Naive thymus-derived CD8-positive, alpha-beta T cell (primary cell): Measurements from ENCODE around the gene RALGPS1. TPM values are rescaled to one million over a fixed set of nuclear protein-coding genes. Genes with fewer than 3 reads are reported as not detected.

Experiments used
- ATAC-seq, 2 donors: fragments of 150-1000 bp; cut with Tn5 transposase in 1 of 2; sonication (Bioruptor Pico), chemical (Tn5 transposase) in 1 of 2; 1 replicate in 1 of 2; 2 replicates in 1 of 2; pipeline ENCODE4 v1.10.0; 2021; ENCODE audit warnings: mild to moderate bottlenecking in 2 of 2, moderate library complexity in 2 of 2
- POLR2A ChIA-PET: fragments of 350-600 bp; sonication (Branson Sonifier 250); formaldehyde crosslinking; loops from one replicate; lab custom pipeline; 2021; ENCODE audit warnings: antibody characterized with exemption; lab: Charles Lee
- DNase-seq, 10 donors: peaks; one replicate each; pipeline versions ENCODE4 v3.0.0 to v3.0.0-alpha.2; 2020 to 2022
- H3K27ac Mint-ChIP-seq, 10 donors: one replicate each; pipeline ENCODE4 v1.8.0; 2020 to 2022; ENCODE audit warnings: mild to moderate bottlenecking in 10 of 10, mixed read lengths in 10 of 10, moderate library complexity in 4 of 10, inconsistent platforms in 1 of 10
- H3K27me3 Mint-ChIP-seq, 5 donors: one replicate each; pipeline ENCODE4 v1.8.0; 2021 to 2022; ENCODE audit warnings: mixed read lengths in 5 of 5
- H3K36me3 Mint-ChIP-seq, 3 donors: one replicate each; pipeline ENCODE4 v1.8.0; 2020 to 2022; ENCODE audit warnings: mixed read lengths in 3 of 3, mild to moderate bottlenecking in 2 of 3, inconsistent platforms in 1 of 3
- H3K4me1 Mint-ChIP-seq, 4 donors: one replicate each; pipeline ENCODE4 v1.8.0; 2021 to 2022; ENCODE audit warnings: mixed read lengths in 4 of 4
- H3K4me3 Mint-ChIP-seq, 10 donors: one replicate each; pipeline ENCODE4 v1.8.0; 2020 to 2022; ENCODE audit warnings: mild to moderate bottlenecking in 10 of 10, mixed read lengths in 10 of 10, moderate library complexity in 6 of 10, inconsistent platforms in 1 of 10
- H3K9me3 Mint-ChIP-seq, 9 donors: one replicate each; pipeline ENCODE4 v1.8.0; 2020 to 2022; ENCODE audit warnings: mixed read lengths in 9 of 9, mild to moderate bottlenecking in 3 of 9, inconsistent platforms in 1 of 9, moderate library complexity in 1 of 9
- polyA plus RNA-seq, 3 donors: library from polyadenylated mRNA; unstranded; fragments of 300-500 nt; fragmentation: Illumina TruSeq; gene quantifications; one replicate each; pipeline ENCODE4 v1.2.3, GENCODE V29; 2021
- total RNA-seq, 8 experiments: library from RNA in 2 of 8; stranded (reverse) in 2 of 8; gene quantifications; one replicate each; pipeline ENCODE4 v1.2.3 and lab custom pipeline; 2021 to 2026

RALGPS1 gene
- total and polyA plus RNA-seq, 5 experiments from 2014 or later, result 0.83 to 6.4 (median 1.8) TPM

- POLR2A ChIA-PET, result no interaction called here
- Mint-ChIP-seq H3K4me3 (no peak overlapping the region), H3K36me3 (peaks cover 0 to 3% (median 0%) of the 10 kb centered on the region in 3 donors)
These were observed 192.8 kb downstream of the RALGPS1 start for GRCh38 chr9:127107171-127107928.

DNA sequence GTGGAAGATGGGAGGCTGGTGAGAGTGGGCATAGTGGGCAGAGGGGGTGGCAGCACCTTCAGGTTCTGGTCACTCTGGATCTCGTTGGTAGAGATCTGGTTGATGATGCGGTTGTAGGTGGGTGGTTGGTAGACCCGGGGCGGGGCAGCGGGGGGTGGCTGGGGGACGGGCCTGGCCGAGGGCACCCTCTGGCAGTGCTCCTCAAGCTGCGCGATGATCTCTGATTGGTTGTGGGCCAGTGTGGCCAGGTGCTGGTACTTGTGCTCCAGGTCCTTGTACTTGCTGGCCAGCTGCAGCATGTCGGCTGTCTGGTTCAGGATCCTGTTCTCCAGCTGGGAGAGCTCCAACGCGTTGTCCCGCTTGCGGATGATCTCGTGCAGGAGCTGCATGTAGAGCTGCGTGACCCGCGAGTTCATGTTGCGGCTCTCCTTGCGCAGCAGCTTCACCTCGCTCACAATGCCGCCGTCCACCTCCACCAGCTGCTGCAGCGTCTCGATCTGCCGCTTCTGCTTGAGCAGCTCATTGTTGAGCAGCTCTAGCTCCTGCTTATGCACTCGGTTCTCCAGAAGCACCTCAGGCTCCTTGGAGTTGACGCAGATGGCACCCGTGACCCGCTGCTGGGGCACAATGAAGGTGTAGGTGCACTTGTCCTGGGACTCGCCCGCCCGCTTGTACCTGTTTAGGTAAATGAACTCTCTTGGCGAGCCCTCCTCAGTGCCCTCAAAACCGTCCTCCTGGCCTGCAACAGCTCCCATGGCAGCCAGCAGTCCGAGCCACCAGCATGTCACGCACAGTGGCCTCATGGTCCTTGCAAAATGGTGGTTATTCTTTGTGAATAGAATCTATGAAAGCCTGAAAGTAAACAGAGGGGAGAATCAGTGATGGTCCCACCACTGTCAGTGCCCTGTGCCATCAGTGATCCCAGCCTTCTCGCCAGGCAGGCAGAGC is 193.6 kb downstream of the RALGPS1 start:
- Mint-ChIP-seq H3K4me1 (peaks cover 0 to 7% (median 0%) of the 10 kb centered on the region in 4 donors), H3K36me3 (peaks cover 0 to 3% (median 0%) of the 10 kb centered on the region in 3 donors), H3K27me3 (peaks cover 0 to 16% (median 0%) of the 10 kb centered on the region in 5 donors), H3K27ac (peak overlapping the region in 3 of 10 donors; percentile 45 to 85 (median 83)), H3K9me3 (no peaks in the 10 kb centered on the region), H3K4me3 (no peak overlapping the region)
- POLR2A ChIA-PET, result interaction anchor here (0.6 kb wide), 1 partner anchor 273 kb away, joined by 3 read pairs; no protein-coding TSS in a partner anchor
- ATAC-seq (no peak), DNase-seq (peak in 1 of 10 donors; percentile 56)

More at GRCh38 chr9:127107171-127107928, 192.8 kb downstream of the RALGPS1 start:
- ATAC-seq, result no peak
- no peaks in the 10 kb centered on the region for H3K9me3 Mint-ChIP-seq
- peak in 1 of 10 donors; percentile 18 for DNase-seq
- no peak overlapping the region for H3K27ac Mint-ChIP-seq
- H3K27me3 Mint-ChIP-seq, result peaks cover 0 to 16% (median 0%) of the 10 kb centered on the region in 5 donors
- H3K4me1 Mint-ChIP-seq, result peaks cover 0 to 7% (median 0%) of the 10 kb centered on the region in 4 donors

- ATAC-seq (no peak), DNase-seq (no peak)
- H3K36me3 Mint-ChIP-seq, result peaks cover 0 to 4% (median 3%) of the 10 kb centered on the region in 3 donors
- H3K27me3 Mint-ChIP-seq, result peaks cover 0 to 16% (median 0%) of the 10 kb centered on the region in 5 donors
- H3K27ac Mint-ChIP-seq, result no peak overlapping the region
- no peak overlapping the region for H3K4me3 Mint-ChIP-seq
- POLR2A ChIA-PET, result no interaction called here
- peaks cover 0 to 7% (median 0%) of the 10 kb centered on the region in 4 donors for H3K4me1 Mint-ChIP-seq
- H3K9me3 Mint-ChIP-seq, result no peaks in the 10 kb centered on the region
These were observed 194.7 kb downstream of the RALGPS1 start for GRCh38 chr9:127109212-127109711.

GRCh38 chr9:127112056-127112455 is 197.5 kb downstream of the RALGPS1 start:
- POLR2A ChIA-PET, result no interaction called here
- no peak overlapping the region for H3K4me3 Mint-ChIP-seq
- DNase-seq (peak in 1 of 10 donors; percentile 50), ATAC-seq (no peak)
- no peak overlapping the region for H3K27ac Mint-ChIP-seq
- peaks cover 0 to 4% (median 3%) of the 10 kb centered on the region in 3 donors for H3K36me3 Mint-ChIP-seq
- H3K9me3 Mint-ChIP-seq, result no peaks in the 10 kb centered on the region
- peaks cover 0 to 16% (median 3%) of the 10 kb centered on the region in 5 donors for H3K27me3 Mint-ChIP-seq
- H3K4me1 Mint-ChIP-seq, result peaks cover 13 to 18% (median 16%) of the 10 kb centered on the region in 4 donors

DNA sequence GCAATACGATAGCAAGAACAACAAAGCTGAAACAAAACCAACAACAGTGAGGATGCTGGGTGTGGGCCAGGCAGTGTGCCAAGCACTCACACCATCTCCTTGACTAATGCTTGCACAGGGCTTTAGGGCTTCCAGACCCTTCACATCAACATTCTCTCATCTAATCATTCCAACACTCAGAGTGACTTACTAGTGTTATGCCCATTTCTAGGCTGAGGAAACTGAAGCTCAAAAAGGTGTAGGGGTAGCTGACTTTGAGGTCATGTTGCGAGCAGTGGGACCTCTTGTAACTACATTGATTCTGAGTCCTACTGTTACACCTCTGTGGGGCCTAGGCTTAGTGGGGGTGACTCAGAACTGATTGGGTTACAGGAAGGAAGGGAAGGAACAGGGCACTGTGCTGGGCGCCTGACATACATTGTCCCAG is 198.2 kb downstream of the RALGPS1 start:
- no peak overlapping the region for H3K27ac Mint-ChIP-seq
- DNase-seq, result no peak
- POLR2A ChIA-PET, result no interaction called here

DNA sequence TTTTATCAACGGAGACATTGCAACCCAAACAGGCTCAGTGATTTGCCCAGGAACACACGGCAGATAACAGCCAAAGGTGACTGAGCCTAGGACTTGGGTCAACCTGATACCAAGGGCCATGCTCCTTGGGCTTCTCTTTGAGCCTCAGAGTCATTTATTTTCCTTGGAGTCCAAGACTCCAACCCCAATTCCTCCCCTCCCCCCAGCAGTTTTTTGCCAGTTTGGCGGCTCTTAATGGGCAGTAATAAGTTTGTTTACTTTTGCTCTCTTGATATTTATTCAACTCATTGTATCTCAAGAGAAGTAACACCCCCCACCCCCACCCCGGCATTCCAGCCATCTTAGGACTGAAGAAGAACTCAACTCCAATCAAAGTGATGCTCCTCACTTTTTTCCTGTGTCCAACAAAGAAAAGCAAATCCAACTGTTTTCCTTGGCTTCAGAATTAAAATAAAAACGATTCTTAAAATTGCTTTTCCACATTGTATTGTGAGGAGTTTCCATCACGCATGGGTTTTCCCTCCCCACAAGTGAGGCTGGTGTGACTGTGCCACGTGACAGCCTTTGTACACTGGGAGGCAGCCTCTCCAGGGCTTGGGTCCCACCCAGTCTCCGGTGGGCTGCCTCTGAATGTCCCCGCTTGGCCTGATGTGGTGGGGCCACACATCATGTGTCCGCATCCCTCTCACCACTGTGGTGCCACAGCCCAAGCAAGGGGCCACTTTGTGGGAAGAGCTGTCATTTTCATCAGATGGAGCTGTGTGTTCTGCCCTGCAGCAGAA is 198.8 kb downstream of the RALGPS1 start:
- peaks cover 0 to 16% (median 8%) of the 10 kb centered on the region in 5 donors for H3K27me3 Mint-ChIP-seq
- DNase-seq (peak in 1 of 10 donors; percentile 19), ATAC-seq (no peak)
- peaks cover 0 to 7% (median 3%) of the 10 kb centered on the region in 3 donors for H3K36me3 Mint-ChIP-seq
- H3K9me3 Mint-ChIP-seq, result no peaks in the 10 kb centered on the region
- H3K4me1 Mint-ChIP-seq, result peaks cover 16 to 20% (median 17%) of the 10 kb centered on the region in 4 donors
- H3K4me3 Mint-ChIP-seq, result no peak overlapping the region
- H3K27ac Mint-ChIP-seq, result no peak overlapping the region
- POLR2A ChIA-PET, result no interaction called here

More for the DNA sequence above, 198.2 kb downstream of the RALGPS1 start:
- Mint-ChIP-seq H3K27me3 (peaks cover 0 to 16% (median 8%) of the 10 kb centered on the region in 5 donors), H3K9me3 (no peaks in the 10 kb centered on the region), H3K4me3 (no peak overlapping the region), H3K4me1 (peaks cover 16 to 20% (median 17%) of the 10 kb centered on the region in 4 donors), H3K36me3 (peaks cover 0 to 7% (median 3%) of the 10 kb centered on the region in 3 donors)
- no peak for ATAC-seq

- H3K4me3 Mint-ChIP-seq, result no peak overlapping the region
- DNase-seq (peak in 1 of 10 donors; percentile 49), ATAC-seq (no peak)
- POLR2A ChIA-PET, result no interaction called here
- H3K36me3 Mint-ChIP-seq, result peaks cover 0 to 9% (median 3%) of the 10 kb centered on the region in 3 donors
- H3K9me3 Mint-ChIP-seq, result no peaks in the 10 kb centered on the region
- no peak overlapping the region for H3K27ac Mint-ChIP-seq
- peaks cover 17 to 24% (median 19%) of the 10 kb centered on the region in 4 donors for H3K4me1 Mint-ChIP-seq
- H3K27me3 Mint-ChIP-seq, result peaks cover 0 to 27% (median 18%) of the 10 kb centered on the region in 5 donors
These were observed 200.0 kb downstream of the RALGPS1 start for GRCh38 chr9:127114606-127115005.

- H3K4me3 Mint-ChIP-seq, result peak overlapping the region in 6 of 10 donors; percentile 12 to 55 (median 44)
- H3K4me1 Mint-ChIP-seq, result peaks cover 12 to 24% (median 18%) of the 10 kb centered on the region in 4 donors
- H3K36me3 Mint-ChIP-seq, result peaks cover 0 to 9% (median 0%) of the 10 kb centered on the region in 3 donors
- POLR2A ChIA-PET, result no interaction called here
- no peaks in the 10 kb centered on the region for H3K9me3 Mint-ChIP-seq
- ATAC-seq (peak in 1 of 2 donors; percentile 43), DNase-seq (no peak)
- no peak overlapping the region for H3K27ac Mint-ChIP-seq
- H3K27me3 Mint-ChIP-seq, result peaks cover 5 to 33% (median 26%) of the 10 kb centered on the region in 5 donors
These were observed 201.6 kb downstream of the RALGPS1 start for GRCh38 chr9:127116088-127116726.

GRCh38 chr9:127116957-127117356 is 202.4 kb downstream of the RALGPS1 start:
- no peak for ATAC-seq
- POLR2A ChIA-PET, result no interaction called here
- peak overlapping the region in 4 of 10 donors; percentile 6 to 26 (median 10) for H3K4me3 Mint-ChIP-seq

GRCh38 chr9:127117801-127118200 is 203.2 kb downstream of the RALGPS1 start:
- H3K9me3 Mint-ChIP-seq, result no peaks in the 10 kb centered on the region
- ATAC-seq (no peak), DNase-seq (no peak)
- H3K4me1 Mint-ChIP-seq, result peaks cover 15 to 37% (median 23%) of the 10 kb centered on the region in 4 donors
- POLR2A ChIA-PET, result no interaction called here
- peaks cover 0 to 9% (median 2%) of the 10 kb centered on the region in 3 donors for H3K36me3 Mint-ChIP-seq
- no peak overlapping the region for H3K4me3 Mint-ChIP-seq
- peaks cover 9 to 47% (median 38%) of the 10 kb centered on the region in 5 donors for H3K27me3 Mint-ChIP-seq
- no peak overlapping the region for H3K27ac Mint-ChIP-seq

More at GRCh38 chr9:127116957-127117356, 202.4 kb downstream of the RALGPS1 start:
- H3K27ac Mint-ChIP-seq, result no peak overlapping the region
- H3K9me3 Mint-ChIP-seq, result no peaks in the 10 kb centered on the region
- peaks cover 12 to 28% (median 21%) of the 10 kb centered on the region in 4 donors for H3K4me1 Mint-ChIP-seq
- H3K36me3 Mint-ChIP-seq, result peaks cover 0 to 9% (median 0%) of the 10 kb centered on the region in 3 donors
- no peak for DNase-seq
- H3K27me3 Mint-ChIP-seq, result peaks cover 9 to 41% (median 33%) of the 10 kb centered on the region in 5 donors
